ENCODE data around the gene CD101. TPM values are rescaled to one million over a fixed set of nuclear protein-coding genes. Genes with fewer than 3 reads are reported as not detected.

The CD101 gene
- total RNA-seq: 0.10 TPM in 1 of 2 replicates, not detected in the other

GRCh38 chr1:117001254-117001927 is at the start of gene CD101:
Gene CD101 (plus strand): TSS chr1:117001760. CDS start chr1:117001818, 58 bp downstream.

GRCh38 chr1:117059678-117060440 is 58.3 kb downstream of the CD101 start, which contains the start of gene TTF2:
Gene TTF2 (plus strand): TSS chr1:117060326. CDS start chr1:117060347, 21 bp downstream.

Other genes starting within 250 kb of the CD101 start
- gene CD2, start 247.3 kb upstream of the CD101 start, total RNA-seq: not detected in 2 replicates
- 9.0 and 13.8 TPM in 2 replicates for gene PTGFRN, start 91.8 kb upstream of the CD101 start, total RNA-seq
- gene TTF2, start 58.6 kb downstream of the CD101 start, total RNA-seq: 23.1 and 24.8 TPM in 2 replicates
- 0.27 and 2.1 TPM in 2 replicates for gene TRIM45, start 120.0 kb downstream of the CD101 start, total RNA-seq
- not detected in 2 replicates for gene VTCN1, start 209.2 kb downstream of the CD101 start, total RNA-seq

All from mammary microvascular endothelial cell (primary cell).